ENCODE data around the gene ADCY2.

ADCY2 gene

GRCh38 chr5:7391814-7392692, 3.9 kb upstream of the ADCY2 start:
- Histone ChIP-seq H3K27ac (no peak overlapping the region), H3K4me3 (ENCODE audit: low read depth, low read length) (no peak overlapping the region), H3K36me3 (replicated peaks) (no peaks in the 10 kb centered on the region), H3K27me3 (replicated peaks) (peaks cover 12% of the 10 kb centered on the region)
- in situ Hi-C loops (cut with HindIII; ENCODE audit: low pct_ligation_motif_present, low sequenced_read_pairs), result no loop called here
- TF ChIP-seq, protein P1, sequence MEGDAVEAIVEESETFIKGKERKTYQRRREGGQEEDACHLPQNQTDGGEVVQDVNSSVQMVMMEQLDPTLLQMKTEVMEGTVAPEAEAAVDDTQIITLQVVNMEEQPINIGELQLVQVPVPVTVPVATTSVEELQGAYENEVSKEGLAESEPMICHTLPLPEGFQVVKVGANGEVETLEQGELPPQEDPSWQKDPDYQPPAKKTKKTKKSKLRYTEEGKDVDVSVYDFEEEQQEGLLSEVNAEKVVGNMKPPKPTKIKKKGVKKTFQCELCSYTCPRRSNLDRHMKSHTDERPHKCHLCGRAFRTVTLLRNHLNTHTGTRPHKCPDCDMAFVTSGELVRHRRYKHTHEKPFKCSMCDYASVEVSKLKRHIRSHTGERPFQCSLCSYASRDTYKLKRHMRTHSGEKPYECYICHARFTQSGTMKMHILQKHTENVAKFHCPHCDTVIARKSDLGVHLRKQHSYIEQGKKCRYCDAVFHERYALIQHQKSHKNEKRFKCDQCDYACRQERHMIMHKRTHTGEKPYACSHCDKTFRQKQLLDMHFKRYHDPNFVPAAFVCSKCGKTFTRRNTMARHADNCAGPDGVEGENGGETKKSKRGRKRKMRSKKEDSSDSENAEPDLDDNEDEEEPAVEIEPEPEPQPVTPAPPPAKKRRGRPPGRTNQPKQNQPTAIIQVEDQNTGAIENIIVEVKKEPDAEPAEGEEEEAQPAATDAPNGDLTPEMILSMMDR (IDR thresholded peaks at IDR 0.05; ENCODE audit: low read depth, low read length, missing control alignments), result peak; percentile 28
- no peak for DNase-seq

GRCh38 chr5:7392693-7393024, 3.3 kb upstream of the ADCY2 start:
- no peaks in the 10 kb centered on the region for H3K36me3 ChIP-seq (replicated peaks)
- in situ Hi-C loops (cut with HindIII; ENCODE audit: low pct_ligation_motif_present, low sequenced_read_pairs), result no loop called here
- no peak overlapping the region for H3K4me3 ChIP-seq (ENCODE audit: low read depth, low read length)
- TF ChIP-seq, protein P1 (IDR thresholded peaks at IDR 0.05; ENCODE audit: low read depth, low read length, missing control alignments), result no peak
- H3K27me3 ChIP-seq (replicated peaks), result peaks cover 13% of the 10 kb centered on the region
- no peak overlapping the region for H3K27ac ChIP-seq
- no peak for DNase-seq

- TF ChIP-seq, protein P1 (IDR thresholded peaks at IDR 0.05; ENCODE audit: low read depth, low read length, missing control alignments), result no peak
Measured at GRCh38 chr5:7393921-7394799, 1.8 kb upstream of the ADCY2 start.

DNA sequence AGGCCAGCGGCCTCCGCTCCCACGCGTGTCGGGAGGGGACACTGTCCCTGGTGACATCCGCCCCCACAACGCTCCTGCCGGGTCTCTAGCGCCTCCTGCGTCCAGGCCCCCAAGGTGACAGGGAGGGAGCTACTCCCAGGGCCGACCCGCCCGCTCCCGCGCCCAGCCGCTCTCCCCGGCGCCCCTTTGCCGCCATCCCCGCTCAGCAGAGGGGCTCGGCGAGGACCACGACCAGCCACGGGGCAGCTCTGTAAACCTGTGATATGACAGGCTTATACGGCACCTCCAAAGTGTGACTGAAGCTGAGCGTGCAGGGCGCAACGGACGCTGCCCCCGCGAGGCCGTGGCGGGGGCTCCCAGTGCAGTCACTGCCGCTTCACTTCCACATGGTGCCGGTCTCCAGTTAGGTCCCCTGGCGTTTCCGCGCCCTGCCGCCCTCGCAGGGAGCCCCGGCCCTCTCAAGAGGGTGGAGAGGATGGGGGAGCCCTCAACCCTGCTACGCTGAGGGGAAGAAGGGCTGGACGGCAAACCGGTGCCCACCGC, 978 bp upstream of the ADCY2 start:
- TF ChIP-seq, protein P1 (IDR thresholded peaks at IDR 0.05; ENCODE audit: low read depth, low read length, missing control alignments), result no peak
- no peak for DNase-seq
- no peaks in the 10 kb centered on the region for H3K36me3 ChIP-seq (replicated peaks)
- H3K27me3 ChIP-seq (replicated peaks), result peaks cover 13% of the 10 kb centered on the region
- no peak overlapping the region for H3K4me3 ChIP-seq (ENCODE audit: low read depth, low read length)
- in situ Hi-C loops (cut with HindIII; ENCODE audit: low pct_ligation_motif_present, low sequenced_read_pairs), result no loop called here
- no peak overlapping the region for H3K27ac ChIP-seq

More at GRCh38 chr5:7393921-7394799, 1.8 kb upstream of the ADCY2 start:
- DNase-seq, result no peak
- no peak overlapping the region for H3K4me3 ChIP-seq (ENCODE audit: low read depth, low read length)
- peaks cover 13% of the 10 kb centered on the region for H3K27me3 ChIP-seq (replicated peaks)
- in situ Hi-C loops (cut with HindIII; ENCODE audit: low pct_ligation_motif_present, low sequenced_read_pairs), result no loop called here
- H3K36me3 ChIP-seq (replicated peaks), result no peaks in the 10 kb centered on the region
- no peak overlapping the region for H3K27ac ChIP-seq

- Histone ChIP-seq H3K36me3 (replicated peaks) (no peaks in the 10 kb centered on the region), H3K27ac (no peak overlapping the region), H3K4me3 (ENCODE audit: low read depth, low read length) (no peak overlapping the region), H3K27me3 (replicated peaks) (peaks cover 13% of the 10 kb centered on the region)
- TF ChIP-seq, protein P1 (IDR thresholded peaks at IDR 0.05; ENCODE audit: low read depth, low read length, missing control alignments), result no peak
- no peak for DNase-seq
- in situ Hi-C loops (cut with HindIII; ENCODE audit: low pct_ligation_motif_present, low sequenced_read_pairs), result no loop called here
Measured at GRCh38 chr5:7395432-7395946, 449 bp upstream of the ADCY2 start.

Data from brain microvascular endothelial cell (primary cell).